Right hindlimb (tissue), 1 donor: Measurements from ENCODE around the gene COL4A2.

Experiments
- DNase-seq: peaks from one replicate; pipeline ENCODE4 v3.0.0-alpha.2; 2018

COL4A2 gene

GRCh38 chr13:110306960-110307766 lies at the start of gene COL4A2, which contains the start of gene COL4A1:
TSS of gene COL4A2 (plus strand) at chr13:110307284. CDS start at chr13:110307904, 620 bp downstream.
TSS of gene COL4A1 (minus strand) at chr13:110307157. CDS start at chr13:110307027, 130 bp downstream.
- DNase-seq = peak; percentile 87

DNA sequence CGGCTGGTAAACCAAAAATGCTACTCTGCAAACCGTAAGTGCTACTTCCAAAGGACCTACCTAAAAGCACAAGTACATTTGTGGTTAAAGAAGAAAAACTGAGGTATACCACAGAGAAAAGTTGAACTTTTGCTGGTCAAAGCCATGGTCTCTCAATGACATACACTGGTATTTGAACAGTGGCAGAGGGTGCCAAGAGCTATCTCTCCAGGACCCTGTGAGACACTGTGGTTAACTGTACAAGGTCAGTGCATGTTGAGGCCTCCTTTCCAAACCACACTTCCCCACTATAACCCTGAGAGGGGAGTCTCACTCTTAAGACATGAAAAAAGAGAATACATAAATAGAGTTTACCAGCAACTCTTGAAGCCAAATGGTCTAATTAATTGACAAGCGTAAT lies 49.7 kb upstream of the COL4A2 start:
- no peak for DNase-seq

DNA sequence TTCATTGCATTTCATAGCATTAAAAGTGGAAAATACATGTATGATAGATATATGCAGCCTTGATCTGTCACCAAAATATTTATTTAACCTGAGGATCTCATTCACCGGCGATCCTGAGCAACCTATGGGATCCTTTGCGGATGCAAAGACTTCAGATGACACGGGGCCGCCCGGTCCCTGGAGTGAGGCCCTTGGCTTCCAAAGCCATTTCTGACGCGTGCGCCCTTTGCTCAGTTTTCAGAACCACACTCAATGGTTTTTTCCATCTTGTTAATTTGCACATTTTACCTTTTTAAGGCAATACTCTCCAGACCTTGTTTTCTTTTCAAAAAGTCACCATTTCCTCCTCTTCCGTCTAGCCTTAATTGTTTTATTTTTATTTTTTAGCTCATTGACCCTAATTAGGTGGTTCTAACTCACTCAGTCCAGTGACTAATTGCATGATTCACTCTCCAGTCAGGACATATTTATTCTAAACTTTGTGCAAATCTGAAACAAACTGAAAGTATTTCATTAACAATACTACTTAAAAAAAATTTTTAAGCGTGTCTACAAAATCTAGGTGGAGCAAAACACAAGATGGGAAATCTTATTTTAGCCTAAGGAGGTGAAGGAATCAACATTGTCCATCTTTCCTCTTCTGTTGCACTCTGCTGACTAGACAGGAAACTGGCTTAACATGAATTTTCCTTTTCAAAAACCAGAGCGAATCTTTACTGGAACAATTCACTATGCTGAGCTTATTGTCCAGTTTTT lies 48.0 kb upstream of the COL4A2 start:
- DNase-seq = no peak

DNA sequence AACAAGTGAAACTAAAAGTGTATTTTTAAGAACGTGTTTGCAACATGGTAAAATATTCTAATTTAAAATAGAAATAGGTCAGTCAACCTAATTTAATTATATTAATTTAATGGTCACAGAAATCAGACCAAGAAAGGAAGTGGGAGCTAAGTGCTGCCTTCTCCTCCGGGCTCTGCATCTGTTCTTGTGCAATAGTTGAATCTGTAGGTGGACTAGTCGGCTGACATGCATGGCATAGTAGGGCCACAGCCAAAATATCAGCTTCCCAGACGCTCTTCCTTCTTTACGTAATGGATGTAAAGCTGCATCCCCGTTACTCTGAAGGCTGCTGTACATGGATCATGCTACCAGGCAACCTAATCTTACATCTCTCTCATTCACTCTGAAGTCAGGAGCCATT lies 47.4 kb upstream of the COL4A2 start:
- no peak for DNase-seq

GRCh38 chr13:110261166-110262081 lies 45.7 kb upstream of the COL4A2 start:
- no peak for DNase-seq

DNA sequence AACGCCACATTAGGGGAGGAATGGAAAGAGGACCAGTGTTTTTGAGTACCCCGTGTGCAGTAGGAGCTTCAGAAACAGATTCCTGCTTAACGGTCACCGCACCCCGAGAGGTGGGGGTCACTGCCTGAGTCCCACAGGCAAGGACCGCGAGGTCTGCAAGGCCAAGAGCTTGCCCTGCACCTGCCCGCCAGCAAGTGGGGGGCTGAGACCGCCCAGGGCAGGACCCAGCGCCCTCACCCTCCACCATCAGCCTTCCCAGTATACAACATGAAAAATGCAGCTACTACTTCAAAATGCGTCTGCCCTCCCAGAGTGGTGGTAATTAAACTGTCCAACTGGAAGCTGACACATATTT lies 45.0 kb upstream of the COL4A2 start:
- no peak for DNase-seq

DNA sequence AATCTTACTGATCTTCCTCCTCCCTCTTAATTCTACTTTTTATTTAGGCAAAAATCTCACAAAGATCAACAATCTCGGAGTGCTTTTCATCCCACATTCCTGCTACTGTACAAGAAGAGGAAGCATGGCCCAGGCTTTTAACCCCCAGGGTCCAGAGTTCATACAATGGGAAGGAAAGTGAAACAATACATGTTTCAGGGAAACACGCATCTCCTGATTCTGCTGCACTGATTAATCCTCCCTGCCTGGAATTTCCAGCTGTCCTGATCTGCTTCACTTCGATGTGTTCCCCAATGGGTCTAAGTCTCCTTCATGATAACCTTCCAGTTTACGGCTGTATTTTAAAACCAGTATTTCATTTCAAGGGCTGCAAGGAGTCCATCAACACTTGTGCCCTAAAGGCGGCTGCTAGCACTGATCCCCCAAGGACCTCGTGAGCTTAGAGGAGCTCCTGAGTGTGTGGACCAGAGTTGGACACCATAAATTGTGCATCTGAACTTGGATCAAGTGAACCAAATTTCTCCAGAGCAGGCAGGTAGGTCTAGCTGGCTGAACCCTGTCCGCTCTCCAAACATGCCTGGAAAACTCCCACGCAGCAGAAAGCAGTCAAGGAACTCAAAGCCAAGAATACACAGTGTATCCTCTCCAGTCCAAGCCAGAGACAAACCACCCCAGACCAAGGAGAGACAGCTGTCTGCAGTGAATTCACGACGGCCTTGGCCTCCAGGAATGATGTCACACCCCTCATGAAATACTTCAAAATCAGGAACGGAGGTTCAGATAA lies 44.4 kb upstream of the COL4A2 start:
- peak; percentile 65 for DNase-seq

- DNase-seq = no peak
Measured at GRCh38 chr13:110263404-110263803, 43.7 kb upstream of the COL4A2 start.

DNA sequence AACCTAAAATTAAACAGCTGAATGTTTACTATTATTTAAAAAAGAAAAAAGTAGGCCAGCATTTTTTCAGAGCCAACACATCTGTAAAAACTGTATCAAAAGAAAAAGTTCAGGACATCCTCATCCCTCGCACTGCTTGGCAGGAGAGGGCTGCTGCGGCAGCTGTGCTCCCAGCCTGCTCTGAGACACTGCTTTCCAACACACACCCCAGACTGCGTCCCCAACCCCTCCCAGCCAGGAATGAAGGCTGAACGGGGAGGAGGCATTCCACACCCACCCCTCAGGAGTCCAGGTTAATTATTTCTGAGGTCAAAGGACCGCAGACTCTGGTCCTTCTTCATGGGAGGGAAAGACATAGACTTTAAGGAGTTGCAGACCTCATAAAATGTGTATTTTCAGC lies 43.2 kb upstream of the COL4A2 start:
- peak; percentile 83 for DNase-seq

DNA sequence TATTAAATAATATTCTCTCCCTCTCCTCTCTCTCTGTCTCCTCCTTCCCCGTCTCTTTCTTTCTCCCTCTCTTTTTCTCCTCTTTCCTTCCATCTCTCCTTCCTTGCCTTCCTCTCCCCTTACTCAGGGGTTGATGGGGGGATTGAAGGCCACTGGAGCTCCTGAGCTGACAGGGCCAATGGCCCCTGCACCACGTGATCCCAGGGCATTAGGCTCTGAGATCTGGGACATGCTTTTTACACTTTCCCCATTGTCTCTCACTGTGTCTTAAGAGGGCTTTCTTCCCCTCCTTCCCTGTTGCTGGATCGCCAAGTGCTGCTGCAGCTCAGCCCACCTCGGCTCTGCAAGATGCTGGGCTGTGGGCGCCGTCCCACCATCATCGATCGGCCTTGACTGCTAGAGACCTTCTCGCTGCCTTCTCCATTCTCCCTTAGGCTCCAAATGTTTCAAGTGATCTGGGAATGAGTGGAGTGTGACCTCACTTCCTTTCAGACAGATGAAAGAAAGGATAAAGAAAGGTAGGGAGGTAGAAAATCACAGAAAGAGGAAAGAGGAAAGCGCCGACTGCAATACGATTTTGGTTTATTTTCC lies 42.3 kb upstream of the COL4A2 start:
- no peak for DNase-seq

DNA sequence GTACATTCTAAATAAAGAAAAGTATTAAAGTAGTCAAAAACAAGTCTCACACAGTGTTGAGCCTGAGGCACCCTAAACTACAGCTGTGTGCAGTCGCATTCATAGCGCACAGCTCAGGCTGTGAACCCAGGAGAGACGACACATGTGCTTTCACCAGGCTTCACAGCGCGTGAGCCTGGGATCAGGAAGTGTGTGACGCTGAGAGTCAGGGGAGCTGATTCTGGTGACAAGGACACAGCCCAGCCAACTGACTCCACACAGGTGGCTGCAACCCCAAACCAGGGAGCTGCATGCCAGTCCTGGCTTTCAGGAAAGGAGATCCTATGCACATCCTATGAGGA lies 41.8 kb upstream of the COL4A2 start:
- DNase-seq = no peak

GRCh38 chr13:110265682-110266430 lies 41.2 kb upstream of the COL4A2 start:
- DNase-seq = no peak

DNA sequence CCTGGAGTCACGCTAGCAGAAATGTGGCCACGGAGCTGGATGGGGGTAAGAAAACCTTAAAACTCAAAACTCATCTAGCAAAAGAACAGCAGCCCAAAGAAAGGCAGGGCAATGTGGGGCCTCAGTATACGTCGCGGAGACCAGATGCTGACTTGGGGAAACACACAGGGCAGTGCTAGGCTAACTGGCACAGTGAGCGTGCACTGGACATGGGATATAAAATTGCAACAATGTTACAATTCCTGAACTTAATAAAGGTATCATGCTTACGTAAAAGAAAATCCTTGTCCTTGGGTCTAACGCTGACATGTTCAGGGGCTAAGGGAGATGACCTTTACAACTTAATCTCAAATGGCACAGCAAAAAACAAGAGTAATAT lies 40.7 kb upstream of the COL4A2 start:
- no peak for DNase-seq

- DNase-seq = peak; percentile 27
Measured at GRCh38 chr13:110266983-110267382, 40.1 kb upstream of the COL4A2 start.

- DNase-seq = no peak
Measured at GRCh38 chr13:110268061-110268460, 39.0 kb upstream of the COL4A2 start.

DNA sequence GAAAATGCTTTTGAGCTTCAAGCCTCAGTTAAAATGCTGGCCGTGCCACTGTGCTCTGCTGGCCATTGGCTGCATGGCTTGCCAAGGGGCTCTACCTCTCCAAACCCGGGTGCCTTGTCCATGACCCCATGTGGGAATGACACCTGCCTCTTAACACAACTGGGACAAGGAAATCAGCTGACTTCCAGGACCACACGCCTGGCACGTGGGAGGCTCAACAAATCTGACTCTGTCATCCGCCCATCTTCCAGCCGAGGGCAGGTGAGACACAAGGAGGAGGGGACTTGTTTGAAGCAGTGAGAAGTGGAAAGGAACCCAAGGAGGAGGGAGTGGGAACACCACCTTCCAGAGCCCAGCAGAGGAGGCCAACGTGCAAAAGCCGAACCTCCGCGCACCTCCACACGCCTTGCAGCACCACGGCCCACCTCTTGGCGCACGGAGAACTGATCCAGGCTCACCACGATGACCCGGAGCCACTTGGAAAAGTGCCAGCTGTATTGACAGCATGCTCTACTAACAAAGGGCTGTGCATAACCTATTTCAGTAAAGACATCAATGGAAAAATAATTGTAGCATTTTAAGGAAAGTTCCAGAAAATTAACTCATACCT lies 38.4 kb upstream of the COL4A2 start:
- DNase-seq = no peak

DNA sequence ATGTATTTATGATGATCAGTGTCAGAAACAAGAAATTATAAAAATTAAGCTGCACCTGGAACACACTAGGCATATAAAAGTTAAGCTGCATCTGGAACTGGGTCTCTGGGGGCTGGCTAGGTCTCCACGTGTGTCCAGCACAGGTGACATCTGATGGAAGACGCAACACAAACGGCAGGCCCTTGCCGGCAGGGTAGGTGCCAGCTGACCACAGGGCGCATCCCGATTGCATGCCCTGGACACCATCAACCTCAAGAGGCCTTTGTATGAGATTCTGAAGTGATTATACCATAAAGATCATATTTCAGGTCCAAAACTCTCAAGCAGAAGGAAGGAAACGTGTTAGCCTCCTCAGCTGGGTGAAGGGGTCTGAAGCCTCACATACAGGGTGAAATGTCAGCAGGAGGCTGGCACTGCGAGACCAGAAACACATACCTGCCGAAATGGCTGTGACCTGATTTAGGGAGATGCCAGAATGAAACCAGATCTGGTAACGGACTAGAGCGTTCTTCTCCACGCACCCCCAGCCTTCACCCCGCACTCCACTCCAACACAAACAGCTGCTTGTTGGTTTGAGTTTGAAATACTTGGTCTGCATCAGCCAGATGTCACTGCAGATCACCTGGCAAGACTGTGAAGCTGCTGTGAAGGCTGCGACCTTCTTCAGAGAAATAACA lies 37.4 kb upstream of the COL4A2 start:
- no peak for DNase-seq

- DNase-seq = no peak
Measured at GRCh38 chr13:110270507-110270906, 36.6 kb upstream of the COL4A2 start.

- no peak for DNase-seq
Measured at GRCh38 chr13:110271313-110271712, 35.8 kb upstream of the COL4A2 start.

- DNase-seq = no peak
Measured at GRCh38 chr13:110272227-110272626, 34.9 kb upstream of the COL4A2 start.
